ENCODE results near the gene HERC3.

HERC3 gene

GRCh38 chr4:88747351-88747750 lies 155.1 kb downstream of the HERC3 start:
- no peak for DNase-seq (ENCODE audit: low spot score)

- no peak for DNase-seq (ENCODE audit: low spot score)
These were observed 158.1 kb downstream of the HERC3 start for GRCh38 chr4:88750369-88750768.

GRCh38 chr4:88751258-88752075 lies 159.2 kb downstream of the HERC3 start:
- no peak for DNase-seq (ENCODE audit: low spot score)

- no peak for DNase-seq (ENCODE audit: low spot score)
These were observed 159.8 kb downstream of the HERC3 start for GRCh38 chr4:88752076-88752463.

GRCh38 chr4:88752754-88753153 lies 160.5 kb downstream of the HERC3 start:
- no peak for DNase-seq (ENCODE audit: low spot score)

GRCh38 chr4:88753658-88754571 lies 161.6 kb downstream of the HERC3 start:
- DNase-seq (ENCODE audit: low spot score): no peak

GRCh38 chr4:88754796-88755195 lies 162.5 kb downstream of the HERC3 start:
- no peak for DNase-seq (ENCODE audit: low spot score)

- no peak for DNase-seq (ENCODE audit: low spot score)
These were observed 163.2 kb downstream of the HERC3 start for GRCh38 chr4:88755454-88755853.

- no peak for DNase-seq (ENCODE audit: low spot score)
These were observed 163.9 kb downstream of the HERC3 start for GRCh38 chr4:88756149-88756548.

- DNase-seq (ENCODE audit: low spot score): no peak
These were observed 164.8 kb downstream of the HERC3 start for GRCh38 chr4:88757067-88757466.

- no peak for DNase-seq (ENCODE audit: low spot score)
These were observed 165.5 kb downstream of the HERC3 start for GRCh38 chr4:88757776-88758175.

Data from pons (tissue), 1 donor.